GM21360 (cell line): ENCODE results near the gene GLP1R.

Experiments used
- ATAC-seq: cut with Tn5 transposase; IDR thresholded peaks from one replicate; pipeline ENCODE4 v1.9.1; 2021; ENCODE audit warnings: mild to moderate bottlenecking, moderate library complexity; ENCODE audit not compliant: unreplicated experiment

GLP1R gene

DNA sequence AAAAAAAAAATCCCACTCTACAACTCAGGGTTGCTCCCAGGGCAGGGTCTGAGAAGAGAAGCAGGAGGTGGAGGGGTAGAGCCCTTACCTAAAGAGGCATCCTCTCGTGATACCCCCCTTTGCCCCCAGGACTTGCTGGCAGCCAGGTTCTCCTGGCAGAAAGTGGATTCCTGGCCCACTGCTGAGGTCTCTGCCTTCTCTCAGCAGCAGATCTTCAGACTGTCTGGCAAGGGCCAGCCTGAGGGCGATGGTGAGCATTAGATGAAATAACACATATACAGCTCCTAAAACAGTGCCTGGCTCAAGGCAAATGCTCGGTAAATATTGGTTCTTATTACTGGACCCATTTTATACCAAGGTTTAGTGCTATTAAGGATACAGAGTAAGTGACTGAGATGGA is 4.8 kb upstream of the GLP1R start:
- ATAC-seq, result no peak

DNA sequence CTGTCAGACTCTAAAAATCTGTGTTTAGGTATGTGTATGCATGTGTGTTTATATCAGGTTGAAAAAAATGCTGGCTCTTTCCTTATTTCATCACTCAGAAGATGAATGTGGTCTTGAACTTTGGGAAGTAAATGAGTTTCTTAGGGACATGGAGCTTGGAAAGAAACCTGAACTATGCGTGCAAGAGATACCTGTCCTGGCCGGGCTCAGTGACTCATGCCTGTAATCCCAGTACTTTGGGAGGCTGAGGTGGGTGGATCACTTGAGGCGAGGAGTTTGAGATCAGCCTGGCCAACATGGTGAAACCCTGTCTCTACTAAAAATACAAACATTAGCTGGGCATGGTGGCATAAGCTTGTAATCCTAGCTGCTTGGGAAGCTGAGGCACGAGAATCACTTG is 4.4 kb upstream of the GLP1R start:
- ATAC-seq, result no peak

DNA sequence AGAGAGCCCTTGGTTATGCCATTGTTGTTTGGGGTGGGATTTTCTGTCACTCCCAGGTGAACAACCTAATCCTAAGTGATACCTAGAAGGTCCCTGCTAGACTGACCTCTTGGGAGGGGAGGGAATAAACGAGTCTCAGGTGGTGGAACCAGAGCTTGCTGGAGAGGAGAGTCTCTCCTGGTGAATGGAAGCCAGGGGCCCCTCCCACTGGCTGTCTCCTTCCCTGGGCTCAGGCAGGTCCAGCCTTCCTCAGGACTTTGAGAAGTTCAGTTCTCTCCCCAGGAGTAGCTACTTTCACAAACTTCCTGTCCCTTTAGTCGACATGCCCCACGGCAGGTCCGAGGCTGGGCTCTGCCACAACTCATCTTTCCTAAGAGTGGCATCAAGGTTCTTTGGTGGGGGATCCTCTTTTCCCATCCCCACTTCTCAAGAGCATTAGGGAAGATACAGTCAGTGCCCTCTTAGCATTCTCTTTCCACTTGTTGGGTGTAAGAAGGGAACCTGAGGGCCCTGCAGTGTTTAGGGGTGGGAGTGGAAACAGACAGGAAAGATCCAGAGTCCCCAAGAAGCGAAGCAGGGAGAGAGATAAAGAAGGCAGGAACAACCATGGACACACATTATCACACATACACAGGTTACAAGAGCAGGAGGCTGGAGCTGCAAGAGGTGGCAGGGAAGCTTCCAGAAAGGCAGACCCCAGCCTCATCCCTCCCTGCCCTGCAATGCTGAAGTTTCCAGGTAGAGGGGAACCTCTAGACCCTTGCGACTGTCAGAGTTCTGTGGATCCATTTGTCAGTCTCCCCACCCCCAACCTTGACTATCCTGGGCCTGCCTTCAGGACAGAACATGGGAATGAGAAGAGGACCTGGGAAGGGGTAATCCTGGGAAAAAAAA is 900 bp upstream of the GLP1R start:
- no peak for ATAC-seq

DNA sequence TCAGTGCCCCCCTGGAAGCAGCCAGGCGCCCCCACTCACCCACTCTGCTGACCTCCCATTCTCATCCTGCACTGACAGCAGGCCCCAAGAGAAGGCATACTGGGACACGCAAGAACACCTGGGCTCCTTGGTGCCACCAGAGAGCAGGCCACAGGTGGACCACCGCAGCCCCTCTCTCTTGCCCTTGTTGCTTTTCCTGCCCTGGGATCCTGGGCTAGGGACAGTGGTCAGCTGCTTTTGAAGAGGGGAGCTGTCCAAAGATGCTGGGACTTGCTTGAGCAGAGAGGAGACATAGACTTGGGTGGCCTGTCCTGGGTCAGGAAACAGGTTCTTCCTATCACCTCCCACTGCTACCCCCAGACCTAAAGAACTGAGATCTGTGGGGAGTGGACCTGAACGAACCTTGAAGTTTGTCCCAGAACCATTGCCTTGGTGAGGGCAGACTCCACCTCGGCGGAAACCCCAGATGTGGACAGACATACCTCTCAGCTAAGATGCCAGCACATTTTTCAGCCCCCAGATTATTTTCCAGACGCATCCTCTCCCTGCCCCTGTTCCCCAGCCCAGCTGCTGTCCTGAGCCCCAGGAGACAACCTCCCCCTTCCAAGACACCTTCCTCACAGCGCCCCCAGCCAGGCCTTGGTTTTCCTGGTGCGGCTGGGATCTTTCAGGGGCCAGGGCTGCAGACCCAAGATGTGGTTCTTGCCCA is 1.1 kb downstream of the GLP1R start:
- ATAC-seq, result no peak

DNA sequence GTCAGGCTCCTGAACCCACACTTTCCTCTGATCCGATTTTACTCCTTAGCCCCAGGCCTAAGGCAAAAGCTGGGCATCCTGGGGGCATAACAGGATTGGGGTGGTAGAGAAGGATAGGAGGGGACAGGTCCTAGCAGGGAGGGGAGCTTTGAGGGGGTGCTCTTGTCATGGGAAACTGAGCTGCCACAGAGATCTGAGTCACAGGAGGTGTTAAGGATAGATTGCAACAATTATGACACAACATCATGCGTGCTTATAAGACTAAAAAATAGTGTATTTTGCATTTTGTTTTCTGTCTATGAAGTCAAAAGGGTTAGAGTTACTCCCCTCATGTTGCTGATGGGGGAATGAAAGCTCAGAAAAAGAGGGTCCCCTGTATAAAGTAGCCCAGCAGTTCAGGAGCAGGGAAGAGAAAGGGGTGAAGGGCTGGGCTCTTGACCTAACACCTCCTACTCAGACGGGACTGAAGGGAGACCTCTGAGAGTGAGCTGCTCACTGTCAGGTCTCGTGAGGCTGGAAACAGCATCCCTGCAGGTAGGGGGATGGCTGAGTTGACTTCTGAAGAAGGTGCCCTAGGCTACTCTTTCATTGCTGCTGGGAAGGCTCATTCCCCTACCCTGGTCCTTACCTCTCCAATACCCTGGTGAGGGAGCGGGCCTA is 2.0 kb downstream of the GLP1R start:
- no peak for ATAC-seq

DNA sequence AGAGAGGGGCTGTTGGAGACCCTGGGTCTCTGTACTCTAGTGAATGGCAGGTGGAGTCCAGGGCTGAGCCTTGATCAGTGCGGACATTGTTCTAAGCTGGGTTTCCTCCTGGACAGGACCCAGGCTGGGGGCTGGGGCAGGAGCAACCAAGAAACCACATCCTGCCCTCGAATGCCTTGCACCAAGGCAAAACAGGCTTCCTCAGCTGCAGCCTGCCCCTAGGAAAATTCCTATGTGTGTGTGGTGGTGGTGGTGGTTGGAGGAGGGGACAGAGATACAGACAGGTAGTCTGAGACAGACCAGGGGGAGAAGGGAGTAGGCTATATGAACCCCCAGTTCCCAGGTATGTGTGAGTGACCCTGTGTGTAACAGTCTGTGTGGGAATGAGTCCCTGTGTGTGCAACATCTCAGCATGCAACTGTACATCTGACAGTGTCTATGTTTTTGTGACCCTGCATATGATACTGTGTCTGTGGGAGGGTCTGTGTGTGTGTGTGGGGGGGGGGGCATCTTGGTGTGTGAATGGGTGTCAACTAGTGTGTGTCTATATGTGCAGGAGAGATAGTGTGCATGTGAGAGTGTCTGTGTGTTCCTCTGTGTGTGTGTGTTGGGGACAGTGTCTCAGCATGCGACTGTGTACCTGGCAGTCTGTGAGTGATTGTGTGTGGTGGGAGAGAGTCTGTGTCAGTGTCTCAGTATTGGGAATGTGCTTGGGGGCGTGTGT is 3.0 kb downstream of the GLP1R start:
- no peak for ATAC-seq

DNA sequence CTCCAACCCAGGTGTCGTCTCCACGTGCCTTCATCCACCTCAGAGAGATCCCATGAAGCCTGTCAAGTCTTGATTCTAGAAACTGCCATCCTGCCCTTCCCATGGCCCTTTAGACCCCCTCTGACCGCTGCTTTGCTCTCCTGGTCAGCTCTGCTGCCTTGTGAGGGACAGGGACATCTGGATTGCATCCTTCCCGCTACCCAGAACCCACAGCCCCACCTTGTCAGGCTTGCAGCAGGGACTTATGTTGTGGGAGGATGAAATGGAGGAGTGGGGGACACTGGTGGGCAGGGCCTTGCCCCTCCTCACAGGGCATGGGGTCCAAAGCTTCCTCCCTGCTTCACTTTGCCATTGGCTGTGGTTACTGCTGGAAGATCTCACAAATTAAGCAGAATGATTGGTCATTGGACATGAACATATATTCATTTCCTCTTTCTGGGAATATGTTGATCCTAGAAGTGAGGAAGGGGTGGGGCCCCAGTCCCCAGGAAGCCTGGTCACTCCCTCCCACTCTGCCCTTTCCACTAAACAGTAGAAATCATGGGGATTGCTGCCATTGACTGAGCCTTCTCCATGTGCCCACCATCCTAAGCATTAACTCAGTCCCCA is 4.5 kb downstream of the GLP1R start:
- no peak for ATAC-seq

DNA sequence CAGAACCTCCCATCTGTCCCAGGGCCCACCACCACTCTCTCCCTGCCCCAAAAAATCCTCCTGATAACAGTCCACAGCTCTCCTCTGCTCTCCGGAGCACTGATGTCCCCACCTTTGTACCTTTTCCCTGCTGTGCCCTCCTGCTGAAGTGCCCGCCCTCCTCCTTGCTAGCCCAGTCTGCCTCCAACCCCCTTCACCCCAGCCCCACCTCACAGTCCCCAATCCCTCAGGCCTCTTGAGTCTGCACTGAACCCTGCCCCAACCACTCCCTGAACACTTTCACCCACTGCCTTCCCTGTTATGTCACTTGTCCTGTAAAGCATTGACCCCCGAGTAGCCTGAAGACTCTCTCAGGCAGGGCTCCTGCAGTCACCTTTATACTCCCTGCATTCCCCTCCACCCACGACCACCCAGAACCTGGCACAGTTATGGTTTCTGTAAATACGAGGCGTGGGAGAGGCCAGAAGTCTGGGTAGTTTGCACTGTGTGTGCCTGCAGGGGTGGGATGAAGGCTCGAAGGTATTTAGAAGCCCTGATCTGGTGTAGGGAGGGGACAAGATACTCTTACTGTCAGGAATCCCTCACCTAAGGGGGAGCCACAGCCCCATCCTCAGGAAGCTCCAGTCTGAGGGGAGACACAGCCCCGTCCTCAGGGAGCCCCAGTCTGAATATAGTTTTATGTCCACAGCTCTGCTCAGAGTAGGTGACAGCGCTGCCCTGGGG is 5.4 kb downstream of the GLP1R start:
- ATAC-seq, result no peak

DNA sequence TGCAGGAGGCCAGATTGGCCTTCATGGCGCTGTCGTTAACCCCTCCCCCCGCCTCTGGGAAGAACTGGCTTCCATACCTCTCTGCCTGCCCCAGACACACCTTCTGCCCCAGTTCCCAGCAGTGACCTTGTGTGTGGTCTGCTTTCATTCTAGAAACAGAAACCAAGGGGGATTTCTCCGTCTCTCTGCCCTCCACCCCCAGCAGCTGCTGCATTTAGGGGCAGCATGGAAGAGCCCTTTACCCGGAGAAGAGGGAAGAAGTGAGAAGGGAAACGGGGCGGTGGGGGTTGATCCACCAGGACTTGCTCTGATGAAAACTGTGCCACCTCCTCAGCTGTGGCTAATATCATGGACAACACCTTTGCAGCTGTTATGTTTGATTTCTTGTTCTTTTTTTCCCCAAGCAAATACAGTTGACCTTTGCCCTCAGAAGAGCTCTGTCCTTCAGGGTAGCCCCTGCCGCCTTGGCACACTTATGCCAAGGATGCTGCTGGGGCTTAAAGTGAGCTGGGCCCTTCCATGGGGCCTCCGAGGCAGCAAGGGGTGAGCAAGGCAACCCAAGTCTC is 6.1 kb downstream of the GLP1R start:
- no peak for ATAC-seq

DNA sequence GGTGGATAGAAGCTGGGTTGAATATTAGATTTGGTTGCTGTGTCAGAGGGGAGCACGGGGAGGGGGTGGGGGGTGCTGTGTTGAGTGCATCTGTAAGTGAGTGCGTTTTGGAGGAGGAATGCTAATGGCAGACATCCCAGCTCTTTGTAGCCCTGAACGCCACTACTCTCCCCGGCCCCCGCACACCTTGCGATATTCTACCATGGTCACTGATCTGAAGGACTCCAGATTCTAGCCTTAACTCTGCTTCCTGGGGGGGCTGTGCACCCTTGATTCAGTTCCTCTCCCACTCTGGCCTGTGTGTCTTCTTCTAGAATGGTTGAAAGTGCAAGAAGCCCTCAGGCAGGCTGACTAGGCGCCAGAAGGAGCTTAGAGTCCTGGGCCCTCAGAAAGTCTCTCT is 7.1 kb downstream of the GLP1R start:
- no peak for ATAC-seq

DNA sequence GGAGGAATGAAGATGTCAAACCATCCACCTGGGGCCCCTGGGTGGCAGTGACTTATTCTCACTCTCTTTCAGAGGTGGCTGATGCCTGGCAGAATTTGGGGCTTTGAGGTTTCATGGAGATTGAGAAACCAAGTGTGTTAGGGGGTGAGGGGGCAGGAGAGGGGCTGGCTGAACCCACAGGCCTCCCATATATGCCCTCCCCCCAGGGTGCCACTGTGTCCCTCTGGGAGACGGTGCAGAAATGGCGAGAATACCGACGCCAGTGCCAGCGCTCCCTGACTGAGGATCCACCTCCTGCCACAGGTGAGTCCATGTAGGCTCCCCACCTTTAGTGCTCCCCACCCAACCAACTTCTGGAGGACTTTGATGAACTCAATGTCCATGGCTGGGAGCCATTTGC is 7.6 kb downstream of the GLP1R start:
- no peak for ATAC-seq

DNA sequence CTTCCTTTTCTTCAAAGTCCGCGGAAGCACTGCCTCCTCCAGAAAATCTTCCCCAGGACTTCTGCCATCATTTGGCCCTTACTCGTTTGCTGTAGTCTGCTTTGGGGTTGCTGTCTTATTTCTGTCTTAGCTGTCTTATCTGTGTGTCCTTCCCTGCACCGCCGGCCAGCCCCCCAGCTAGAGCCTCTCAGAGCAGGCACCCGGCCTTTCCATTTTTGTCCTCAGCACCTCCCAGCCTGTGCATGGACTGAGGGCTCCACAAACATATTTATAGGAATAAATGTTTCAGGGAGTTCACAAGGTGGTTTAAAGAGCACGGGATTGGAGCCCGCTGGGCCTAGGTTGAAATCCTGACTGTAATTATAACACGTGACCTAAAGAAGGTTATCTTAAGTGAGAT is 8.1 kb downstream of the GLP1R start:
- no peak for ATAC-seq

DNA sequence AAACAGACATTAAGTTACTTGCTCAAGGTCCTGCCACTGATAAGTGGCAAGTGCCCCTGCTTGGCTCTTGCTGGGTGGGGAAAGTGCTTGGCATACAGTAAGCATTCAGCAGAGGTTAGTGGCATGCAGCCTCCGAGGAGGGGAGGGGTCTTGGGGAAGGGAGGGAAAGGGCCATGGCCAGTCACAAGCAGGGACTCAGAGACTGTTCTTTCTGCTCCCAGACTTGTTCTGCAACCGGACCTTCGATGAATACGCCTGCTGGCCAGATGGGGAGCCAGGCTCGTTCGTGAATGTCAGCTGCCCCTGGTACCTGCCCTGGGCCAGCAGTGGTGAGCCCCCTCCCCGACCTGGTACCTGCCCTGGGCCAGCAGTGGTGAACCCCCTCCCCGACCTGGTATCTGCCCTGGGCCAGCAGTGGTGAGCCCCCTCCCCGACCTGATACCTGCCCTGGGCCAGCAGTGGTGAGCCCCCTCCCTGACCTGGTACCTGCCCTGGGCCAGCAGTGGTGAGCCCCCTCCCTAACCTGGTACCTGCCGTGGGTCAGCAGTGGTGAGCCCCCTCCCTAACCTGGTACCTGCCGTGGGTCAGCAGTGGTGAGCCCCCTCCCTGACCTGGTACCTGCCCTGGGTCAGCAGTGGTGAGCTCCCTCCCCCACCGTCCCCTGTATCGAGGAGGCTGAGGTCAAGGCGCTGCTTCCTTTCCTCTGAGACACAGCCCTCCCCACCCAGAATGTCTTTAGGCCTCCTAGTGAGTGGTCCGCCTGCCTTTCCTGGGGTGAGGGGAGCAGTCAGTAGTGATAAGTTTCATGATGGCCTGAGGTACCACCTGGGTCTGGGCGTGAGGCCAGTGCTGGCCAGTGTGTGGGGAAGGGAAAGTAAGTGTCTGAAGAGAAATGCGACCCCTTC is 8.9 kb downstream of the GLP1R start:
- no peak for ATAC-seq

DNA sequence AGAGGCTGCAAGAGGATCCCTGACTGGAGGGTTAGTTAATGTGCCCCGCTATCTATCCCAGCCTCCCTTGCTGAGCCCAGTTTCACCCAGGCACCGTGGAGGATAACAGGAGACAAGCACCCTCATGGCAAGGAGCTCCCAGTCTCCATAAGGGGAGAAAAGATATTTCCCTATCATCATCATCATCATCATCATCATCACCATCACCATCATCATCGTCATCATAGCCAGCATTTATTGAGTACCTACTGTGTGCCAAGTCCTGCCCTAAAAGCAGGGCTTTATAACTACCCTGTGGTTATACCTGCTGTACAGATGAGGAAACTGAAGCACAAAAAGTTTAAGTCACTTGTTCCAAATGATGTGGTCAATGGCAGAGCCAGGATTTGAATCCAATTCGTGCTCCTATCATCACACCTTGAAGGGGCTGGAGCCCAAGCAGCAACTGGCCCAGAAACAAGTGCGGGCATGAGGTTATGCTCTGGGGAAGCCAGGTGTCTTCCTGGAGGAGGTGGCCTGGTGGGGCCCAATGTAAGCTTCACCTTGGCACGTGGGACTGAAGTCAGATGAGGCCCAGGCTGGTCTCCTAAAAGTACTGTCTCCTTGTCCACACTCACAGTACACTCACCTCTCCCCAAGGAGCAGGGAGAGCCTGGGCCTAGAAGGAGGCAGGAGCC is 10.0 kb downstream of the GLP1R start:
- no peak for ATAC-seq

DNA sequence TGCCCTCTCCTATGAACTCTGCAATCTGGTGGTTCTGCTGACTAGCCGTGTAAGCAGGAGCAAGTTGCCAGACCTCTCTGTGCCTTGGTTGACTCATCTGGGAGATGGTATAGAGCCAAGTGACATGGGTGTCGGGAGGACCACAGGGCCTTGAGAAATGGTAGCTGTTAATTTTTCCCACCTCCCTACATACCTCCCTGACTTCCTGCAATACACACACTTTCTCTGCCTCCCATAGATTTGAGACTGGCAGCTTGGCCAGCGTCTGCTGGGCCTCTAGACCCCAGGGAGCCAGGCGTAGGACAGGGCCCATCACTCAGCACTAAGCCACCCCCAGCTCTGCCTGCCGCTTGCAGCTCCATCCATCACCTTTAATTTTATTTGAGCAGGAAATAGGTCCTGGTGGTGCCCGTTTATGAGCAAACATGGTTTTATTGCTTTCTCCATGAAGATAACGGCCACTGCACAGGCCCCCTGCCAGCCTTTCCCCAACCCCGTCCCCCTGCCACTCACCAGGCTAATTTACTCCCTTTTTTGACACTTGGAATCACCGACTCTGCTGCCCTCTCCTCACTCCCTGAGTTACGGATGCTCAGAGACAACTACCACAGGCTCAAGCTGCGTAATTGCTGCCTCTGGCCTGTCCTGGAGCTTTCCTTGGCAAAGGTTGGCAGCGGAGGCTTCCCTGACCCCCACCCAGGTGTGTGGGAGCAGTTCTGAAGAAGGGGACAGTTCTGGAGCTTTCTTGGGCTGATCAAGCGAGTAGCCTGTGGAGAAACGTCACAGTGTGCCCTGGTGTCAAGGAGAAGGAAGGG is 11.1 kb downstream of the GLP1R start:
- no peak for ATAC-seq

DNA sequence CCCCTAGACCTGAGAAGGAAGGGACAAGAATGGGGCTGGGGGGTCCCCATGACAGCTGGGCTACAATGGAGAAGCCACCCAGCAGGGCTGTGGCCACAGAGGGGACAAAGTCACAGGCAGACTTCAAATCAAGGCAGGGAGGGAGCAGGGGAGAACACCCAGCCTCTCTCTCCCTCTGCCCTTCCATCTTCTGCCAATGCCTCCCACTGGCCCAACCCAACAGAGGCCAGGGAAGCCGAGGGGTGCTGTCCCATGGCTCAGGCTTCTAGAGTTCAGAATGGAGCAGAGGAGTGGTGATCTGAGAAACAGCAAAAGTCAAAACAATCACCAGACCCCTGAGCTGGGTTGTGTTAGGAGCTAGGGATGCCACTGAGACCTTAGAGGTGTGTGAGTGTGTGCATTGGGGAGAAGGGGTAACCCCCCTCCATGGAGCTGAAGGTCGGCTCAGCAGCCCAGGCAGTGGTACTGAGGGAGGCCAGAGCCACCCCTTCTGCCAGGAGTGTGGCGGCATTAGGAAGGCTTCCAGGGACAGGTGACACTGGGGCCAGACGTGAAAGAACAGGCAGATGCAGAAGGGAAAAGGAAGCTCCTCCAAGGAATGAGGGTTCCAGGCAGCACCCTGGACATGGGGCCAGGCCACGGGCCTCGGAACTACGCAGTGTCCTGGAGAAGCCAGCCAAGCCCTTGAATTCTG is 12.0 kb downstream of the GLP1R start:
- no peak for ATAC-seq

DNA sequence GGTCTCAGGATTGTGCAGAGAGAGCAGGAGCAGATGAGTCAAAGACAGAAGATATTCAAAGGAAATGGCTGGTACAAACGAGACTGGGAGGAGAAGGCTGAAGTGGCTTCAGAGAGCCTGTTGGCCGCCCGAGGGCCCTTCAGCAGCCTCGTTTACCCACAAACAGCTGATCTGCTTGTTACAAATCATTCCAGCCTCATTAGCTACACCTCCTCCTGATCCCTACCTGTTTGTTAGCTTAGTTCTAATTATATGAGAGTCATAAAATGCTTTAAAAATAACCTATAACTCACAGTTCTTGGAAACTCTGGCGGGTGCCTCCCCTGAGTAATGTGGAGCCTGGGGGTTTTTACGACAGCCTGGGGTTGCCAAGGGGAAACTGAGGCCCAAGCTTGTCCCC is 12.6 kb downstream of the GLP1R start:
- no peak for ATAC-seq
